GM13976 (cell line): ENCODE measurements around the gene RASSF10.

Source experiments
- DNase-seq: peaks from one replicate; pipeline ENCODE4 v3.0.0; 2012; ENCODE audit warnings: low spot score
- CTCF ChIP-seq: IDR thresholded peaks from 2 replicates; pipeline ENCODE4 v1.5.1; 2012; ENCODE audit warnings: borderline replicate concordance, mild to moderate bottlenecking; ENCODE audit not compliant: insufficient read depth; ENCODE audit errors: extremely low read depth, missing control alignments, control extremely low read depth
- in situ Hi-C: fragments of 300-500 bp; cut with MboI; formaldehyde crosslinking; loops from one replicate; pipeline ENCODE4 v1.12.0; 2022; ENCODE audit warnings: low sequenced_read_pairs, mixed read lengths, inconsistent platforms; ENCODE audit not compliant: unreplicated experiment

RASSF10 gene

DNA sequence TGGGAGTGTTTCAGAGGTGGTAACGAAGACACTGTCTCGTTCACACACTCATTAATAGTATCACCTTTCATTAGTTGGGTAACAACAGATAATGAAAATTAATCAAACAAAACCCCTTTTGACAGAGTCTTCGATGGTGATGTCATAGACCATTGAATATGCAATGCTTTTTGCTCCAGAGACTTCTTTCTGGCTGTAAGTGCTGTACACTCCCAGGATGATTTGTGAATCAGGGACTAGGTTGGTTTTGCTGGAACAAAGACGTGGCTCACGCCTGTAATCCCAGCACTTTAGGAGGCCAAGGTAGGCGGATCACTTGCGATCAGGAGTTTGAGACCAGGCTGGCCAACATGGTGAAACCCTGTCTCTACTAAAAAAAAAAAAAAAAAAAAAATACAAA, 9.5 kb upstream of the RASSF10 start:
- in situ Hi-C loops, result no loop called here

DNA sequence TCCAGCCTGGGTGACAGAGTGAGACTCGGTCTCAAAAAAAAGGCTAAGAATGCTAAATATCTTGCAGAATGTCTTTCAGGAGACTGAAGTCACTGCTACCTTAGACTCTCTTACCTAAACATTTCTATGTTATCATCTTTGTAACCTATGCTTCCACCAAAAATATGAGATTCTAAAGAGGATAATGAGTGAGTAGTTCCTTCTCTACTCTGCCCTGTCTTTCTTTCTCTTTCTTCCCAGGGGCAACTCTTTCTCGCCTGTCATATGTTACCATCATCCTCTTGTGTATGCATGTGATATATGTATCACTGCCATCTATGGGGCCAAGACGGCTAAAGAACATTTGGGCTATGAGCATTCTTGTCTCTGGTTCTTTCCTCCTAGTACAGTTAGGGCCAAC, 9.0 kb upstream of the RASSF10 start:
- in situ Hi-C loops, result no loop called here
- no peak for TF ChIP-seq CTCF
- DNase-seq, result no peak

More for the DNA sequence above, 9.5 kb upstream of the RASSF10 start:
- no peak for TF ChIP-seq CTCF
- DNase-seq, result no peak

DNA sequence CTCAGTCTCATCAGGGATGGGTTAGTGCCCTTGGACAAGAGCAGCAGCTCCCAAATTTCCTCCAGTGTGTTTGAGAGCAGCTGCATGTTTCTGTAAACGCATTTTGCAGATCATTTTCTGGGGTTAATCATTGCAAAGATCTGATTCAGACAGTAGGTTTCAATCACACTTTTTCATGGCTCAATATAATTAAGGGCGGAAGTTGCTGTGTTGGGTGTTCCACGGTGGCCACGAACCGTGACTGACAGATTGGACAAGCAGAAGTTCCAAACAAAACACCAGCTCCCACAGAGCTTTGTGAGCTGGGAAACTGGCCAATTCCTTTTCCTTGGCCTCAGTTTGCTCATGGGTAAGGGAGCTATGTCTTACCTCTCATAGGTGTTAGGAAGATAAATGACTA, 8.4 kb upstream of the RASSF10 start:
- no peak for DNase-seq
- in situ Hi-C loops, result no loop called here
- no peak for TF ChIP-seq CTCF

- DNase-seq, result no peak
- TF ChIP-seq CTCF, result no peak
- in situ Hi-C loops, result no loop called here
These were observed 5.2 kb upstream of the RASSF10 start for GRCh38 chr11:13003736-13004493.

DNA sequence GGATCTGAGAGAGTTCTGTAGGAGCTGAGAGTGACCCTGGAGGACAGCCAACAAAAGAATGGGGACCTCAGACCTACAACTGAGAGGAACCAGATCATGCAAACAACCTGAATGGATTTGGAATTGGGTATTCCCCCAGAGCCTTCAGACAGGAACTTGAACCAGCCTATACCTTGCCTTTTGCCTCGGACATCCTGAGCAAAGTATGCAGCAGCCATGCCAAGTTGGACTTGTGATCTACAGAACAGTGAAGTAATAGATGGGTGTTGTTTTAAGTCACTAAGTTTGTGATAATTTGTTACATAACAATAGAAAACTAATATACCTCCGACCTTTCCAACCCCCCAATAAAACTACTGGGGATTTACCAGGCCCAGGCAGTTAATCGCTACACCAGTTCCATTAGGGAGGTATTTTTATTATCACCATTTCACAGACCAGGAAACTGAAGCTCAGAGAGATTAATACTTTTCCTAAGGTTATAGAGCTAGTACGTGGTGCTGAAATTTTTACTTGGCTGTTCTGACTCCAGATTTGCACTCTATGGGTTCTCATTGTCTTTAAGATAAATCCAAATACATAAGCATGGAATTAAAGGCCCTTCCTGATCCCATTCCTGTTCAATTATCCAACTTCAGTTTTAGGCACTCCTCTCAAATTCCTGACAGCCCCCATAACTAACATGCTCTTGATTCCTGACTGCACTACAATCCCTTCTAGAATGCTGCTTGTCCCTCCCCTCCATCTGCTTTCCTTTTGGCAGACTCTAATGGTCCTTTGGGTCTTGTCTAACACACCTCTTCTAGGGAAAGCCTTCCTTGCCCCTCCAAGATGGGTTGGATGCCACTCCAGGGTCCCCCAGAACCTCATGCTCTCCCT, 1.7 kb upstream of the RASSF10 start:
- no peak for TF ChIP-seq CTCF
- DNase-seq, result no peak
- in situ Hi-C loops, result no loop called here

- TF ChIP-seq CTCF, result no peak
- no peak for DNase-seq
- in situ Hi-C loops, result no loop called here
These were observed 1.1 kb upstream of the RASSF10 start for GRCh38 chr11:13008061-13008435.
